GM12874 (cell line): ENCODE data around the gene HEY2.

Experiments used
- CTCF ChIP-seq: IDR thresholded peaks from 2 replicates; pipeline ENCODE4 v1.5.1; 2011; ENCODE audit warnings: low read depth, mild to moderate bottlenecking, control low read depth, low read length, moderate library complexity; ENCODE audit not compliant: insufficient read depth

Gene HEY2

GRCh38 chr6:125791151-125791819, 41.9 kb downstream of the HEY2 start:
- TF ChIP-seq CTCF: peak; percentile 79

- TF ChIP-seq CTCF: no peak
These were observed 42.4 kb downstream of the HEY2 start for GRCh38 chr6:125791820-125792165.

- no peak for TF ChIP-seq CTCF
These were observed 42.7 kb downstream of the HEY2 start for GRCh38 chr6:125792172-125792571.

- no peak for TF ChIP-seq CTCF
These were observed 43.2 kb downstream of the HEY2 start for GRCh38 chr6:125792680-125793079.

- TF ChIP-seq CTCF: no peak
These were observed 43.8 kb downstream of the HEY2 start for GRCh38 chr6:125793280-125793679.

- TF ChIP-seq CTCF: no peak
These were observed 44.4 kb downstream of the HEY2 start for GRCh38 chr6:125793863-125794262.

- no peak for TF ChIP-seq CTCF
These were observed 45.1 kb downstream of the HEY2 start for GRCh38 chr6:125794342-125795137.
